Activated T-helper 2 cell treated with anti-CD3 and anti-CD28 coated beads, Interferon-gamma antibody, Interleukin-2, Interleukin-4, amounts not matched to agents 10 μg/mL and 5 μg/mL and 100 μg/mL, durations not matched to agents 14 hours and 24 hours and 36 hours (primary cell): ENCODE measurements around the gene TCF12. TPM values are rescaled to one million over a fixed set of nuclear protein-coding genes. Genes with fewer than 3 reads are reported as not detected.

Experiments used
- DNase-seq: peaks from one replicate; pipeline ENCODE4 v3.0.0; 2021; ENCODE audit warnings: low spot score
- H3K27ac Mint-ChIP-seq: one replicate; pipeline ENCODE4 v1.8.0; 2021; ENCODE audit warnings: mixed read lengths
- H3K27me3 Mint-ChIP-seq: one replicate; pipeline ENCODE4 v1.8.0; 2021; ENCODE audit warnings: low read depth, mixed read lengths
- H3K36me3 Mint-ChIP-seq: one replicate; pipeline ENCODE4 v1.8.0; 2021; ENCODE audit warnings: low read depth, mixed read lengths
- H3K4me1 Mint-ChIP-seq: one replicate; pipeline ENCODE4 v1.8.0; 2021; ENCODE audit warnings: low read depth, mixed read lengths
- H3K4me3 Mint-ChIP-seq: one replicate; pipeline ENCODE4 v1.8.0; 2021; ENCODE audit warnings: low read depth, mild to moderate bottlenecking, moderate library complexity, mixed read lengths
- H3K9me3 Mint-ChIP-seq: one replicate; pipeline ENCODE4 v1.8.0; 2021; ENCODE audit warnings: mixed read lengths
- intact Hi-C: fragments of 100-400 bp; cut with micrococcal nuclease; formaldehyde crosslinking; loops from one replicate; pipeline ENCODE4 v1.15.1; 2023
- total RNA-seq: library from RNA; stranded (reverse); gene quantifications from 2 replicates; pipeline ENCODE4 v1.2.3, GENCODE V29; 2022

TCF12 gene
- total RNA-seq, 1 donor from 2014 or later, result 70.7 TPM

DNA sequence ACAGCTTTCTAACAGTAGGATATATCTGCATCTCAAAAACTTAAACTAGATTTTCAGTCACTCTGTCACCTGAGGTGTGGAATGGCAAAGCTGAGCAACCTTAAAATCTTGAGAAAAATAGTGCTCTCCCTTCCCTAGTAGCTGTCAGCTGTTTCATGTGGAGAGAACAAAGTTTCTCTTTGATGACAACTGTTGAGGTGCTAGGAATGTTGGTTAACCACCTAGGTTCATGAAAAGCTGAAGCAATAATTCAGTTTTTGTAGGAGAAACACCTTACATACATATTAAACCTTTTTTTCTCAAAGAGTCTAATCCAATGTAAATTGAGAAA, 40.8 kb downstream of the TCF12 start:
- DNase-seq, result no peak
- H3K9me3 Mint-ChIP-seq, result peaks cover 27% of the 10 kb centered on the region
- H3K27ac Mint-ChIP-seq, result no peak overlapping the region
- H3K27me3 Mint-ChIP-seq, result peaks cover 7% of the 10 kb centered on the region
- peaks cover 27% of the 10 kb centered on the region for H3K36me3 Mint-ChIP-seq
- H3K4me1 Mint-ChIP-seq, result peaks cover 16% of the 10 kb centered on the region
- intact Hi-C loops, result no loop called here
- no peak overlapping the region for H3K4me3 Mint-ChIP-seq

DNA sequence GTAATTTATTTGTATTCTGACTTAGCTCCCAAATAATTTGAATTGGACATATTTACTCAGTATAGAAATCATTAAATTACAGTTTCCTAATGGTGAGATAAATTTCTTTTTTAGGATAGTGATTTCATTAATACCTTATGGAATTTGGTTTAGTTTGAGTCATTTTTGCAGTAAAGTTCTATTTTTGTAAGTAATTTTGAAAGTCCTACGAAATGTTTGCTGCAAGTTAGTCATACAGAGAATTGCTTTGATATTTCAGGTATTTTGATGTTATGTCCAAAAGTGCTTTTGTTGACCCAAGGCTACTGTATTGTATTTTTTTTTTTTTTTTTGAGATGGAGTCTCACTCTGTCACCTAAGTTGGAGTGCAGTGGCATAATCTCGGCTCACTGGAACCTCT, 41.7 kb downstream of the TCF12 start:
- Mint-ChIP-seq H3K36me3 (peaks cover 21% of the 10 kb centered on the region), H3K27me3 (peaks cover 7% of the 10 kb centered on the region), H3K4me3 (no peak overlapping the region), H3K27ac (no peak overlapping the region), H3K9me3 (peaks cover 20% of the 10 kb centered on the region), H3K4me1 (peaks cover 19% of the 10 kb centered on the region)
- intact Hi-C loops, result no loop called here
- DNase-seq, result no peak

DNA sequence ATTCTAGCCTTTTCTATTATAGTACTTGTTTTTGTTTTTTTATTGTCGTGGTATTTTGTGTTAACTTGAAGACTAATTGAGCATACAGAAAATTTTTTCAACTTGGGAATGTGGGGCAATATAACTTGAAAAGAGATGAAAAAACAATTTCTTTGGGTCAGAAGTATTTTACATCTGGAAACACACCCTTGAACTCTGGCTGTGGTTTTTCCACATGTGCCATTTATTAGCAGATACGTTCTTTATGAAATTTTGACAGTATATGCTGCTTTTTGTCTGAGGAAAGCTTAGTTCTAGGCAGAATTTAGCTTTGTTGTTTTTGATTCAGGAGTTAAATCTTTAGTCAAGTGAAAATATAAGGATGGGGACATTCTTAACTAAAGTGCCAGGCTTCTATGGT, 44.7 kb downstream of the TCF12 start:
- Mint-ChIP-seq H3K4me3 (no peak overlapping the region), H3K27me3 (peaks cover 7% of the 10 kb centered on the region), H3K27ac (no peak overlapping the region), H3K36me3 (peaks cover 1% of the 10 kb centered on the region), H3K9me3 (no peaks in the 10 kb centered on the region), H3K4me1 (peaks cover 19% of the 10 kb centered on the region)
- no peak for DNase-seq
- intact Hi-C loops, result no loop called here

DNA sequence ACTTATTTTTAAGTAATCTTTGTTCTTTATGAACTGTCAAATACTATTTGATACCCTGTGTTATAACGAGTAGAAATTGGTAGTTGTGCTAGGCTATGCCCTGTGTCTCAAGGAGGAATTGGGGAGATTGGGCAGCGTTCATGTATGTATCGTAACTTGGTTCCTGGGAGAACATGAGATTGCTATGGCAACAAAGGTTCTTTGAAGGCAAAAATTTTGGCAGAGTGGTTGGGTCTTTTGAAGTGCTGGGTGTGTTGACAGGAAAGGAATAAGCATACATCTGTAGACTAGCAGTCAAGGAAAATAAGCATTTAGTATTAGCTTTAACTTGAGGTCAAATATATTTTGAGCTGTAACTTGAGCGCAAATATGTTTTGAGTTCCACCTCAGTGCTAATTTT, 45.3 kb downstream of the TCF12 start:
- Mint-ChIP-seq H3K27ac (no peak overlapping the region), H3K9me3 (no peaks in the 10 kb centered on the region), H3K4me1 (peaks cover 18% of the 10 kb centered on the region), H3K4me3 (no peak overlapping the region), H3K36me3 (no peaks in the 10 kb centered on the region), H3K27me3 (peaks cover 7% of the 10 kb centered on the region)
- no peak for DNase-seq
- intact Hi-C loops, result loop anchor here (2.0 kb wide), 2 partner anchors 25 to 45 kb away; partner anchors contain the start of gene TCF12

DNA sequence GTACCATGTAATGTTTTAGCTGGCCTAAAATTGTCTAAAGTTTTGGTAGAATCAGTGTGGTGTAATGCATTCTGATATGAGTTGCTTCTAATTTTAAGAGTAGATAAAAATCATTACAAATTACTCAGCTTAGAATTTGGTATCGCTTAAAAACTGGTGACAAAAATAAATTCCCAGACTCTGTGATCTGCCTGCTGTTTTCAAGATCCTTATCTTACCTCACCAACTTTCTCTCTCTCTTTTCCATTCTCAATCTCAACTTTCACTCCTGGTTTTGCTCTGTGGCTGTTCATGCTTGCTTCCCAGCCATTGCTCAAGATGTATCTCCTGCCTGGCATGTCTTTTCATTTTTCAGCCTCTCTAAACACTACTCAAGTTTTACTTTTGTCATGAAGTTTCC, 45.7 kb downstream of the TCF12 start:
- intact Hi-C loops, result loop anchor here (2.0 kb wide), 2 partner anchors 25 to 45 kb away; partner anchors contain the start of gene TCF12

DNA sequence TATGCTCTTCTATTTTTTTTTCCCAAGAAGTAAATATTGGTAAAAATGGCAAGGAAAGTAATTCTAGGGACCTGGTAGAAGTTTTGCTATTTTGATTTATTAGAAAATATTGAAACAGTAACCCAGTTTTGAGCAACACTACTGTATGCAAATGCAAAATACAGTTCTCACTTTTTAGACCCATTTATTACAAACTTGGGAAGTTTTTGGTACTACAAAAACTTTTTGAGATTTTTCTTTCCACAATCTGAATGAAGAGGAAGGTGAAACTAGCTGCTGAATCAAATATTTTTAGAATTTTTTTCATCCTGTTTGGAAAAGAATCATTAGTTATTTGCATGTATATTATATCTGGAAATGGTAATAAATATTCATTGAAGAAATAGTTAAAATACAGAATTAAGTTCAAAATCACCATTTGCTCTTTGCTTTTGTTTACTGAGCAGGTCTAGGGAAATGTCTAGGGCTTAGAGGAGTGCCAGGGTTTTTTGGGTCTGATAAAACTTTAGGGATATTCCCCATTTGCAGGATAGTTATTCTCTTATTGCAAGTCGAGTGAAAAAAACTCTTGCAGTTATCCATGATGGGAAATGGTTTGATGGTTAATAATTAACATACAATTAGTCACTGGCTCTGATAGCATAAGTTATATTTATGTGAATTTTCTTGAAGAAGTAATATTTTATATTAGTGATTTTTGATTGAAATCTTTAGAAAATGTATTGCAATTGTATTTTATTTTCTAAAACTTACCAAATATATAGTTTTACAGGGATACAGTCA, 47.0 kb downstream of the TCF12 start:
- peaks cover 24% of the 10 kb centered on the region for H3K4me1 Mint-ChIP-seq
- H3K27ac Mint-ChIP-seq, result no peak overlapping the region
- intact Hi-C loops, result loop anchor here (2.0 kb wide), 2 partner anchors 23 to 47 kb away; partner anchors contain the start of gene TCF12
- H3K4me3 Mint-ChIP-seq, result no peak overlapping the region
- H3K36me3 Mint-ChIP-seq, result no peaks in the 10 kb centered on the region
- peaks cover 7% of the 10 kb centered on the region for H3K27me3 Mint-ChIP-seq
- H3K9me3 Mint-ChIP-seq, result no peaks in the 10 kb centered on the region
- DNase-seq, result no peak

More for the DNA sequence above, 45.7 kb downstream of the TCF12 start:
- no peak overlapping the region for H3K4me3 Mint-ChIP-seq
- peaks cover 7% of the 10 kb centered on the region for H3K27me3 Mint-ChIP-seq
- peaks cover 20% of the 10 kb centered on the region for H3K4me1 Mint-ChIP-seq
- no peaks in the 10 kb centered on the region for H3K36me3 Mint-ChIP-seq
- no peak for DNase-seq
- no peaks in the 10 kb centered on the region for H3K9me3 Mint-ChIP-seq
- no peak overlapping the region for H3K27ac Mint-ChIP-seq

DNA sequence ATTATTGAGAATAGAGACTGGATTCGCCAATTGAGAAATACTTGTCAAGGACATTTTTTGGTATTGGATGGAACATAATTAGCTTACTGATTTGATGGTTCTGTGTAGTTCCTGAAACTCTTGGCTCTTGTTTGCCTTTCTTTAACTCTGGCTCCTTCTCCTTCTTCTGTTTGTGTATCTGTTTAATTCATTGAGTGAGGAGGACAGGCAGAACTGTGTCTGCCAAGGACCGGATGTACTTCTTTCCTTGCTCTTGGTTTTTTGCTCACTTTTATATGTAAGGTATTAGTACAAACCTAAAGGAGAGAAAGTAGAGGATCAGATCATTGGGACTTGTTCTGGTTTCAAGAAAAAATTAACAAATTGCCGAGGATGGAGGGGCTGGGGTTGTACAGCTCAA, 48.9 kb downstream of the TCF12 start:
- Mint-ChIP-seq H3K4me1 (peaks cover 26% of the 10 kb centered on the region), H3K27ac (no peak overlapping the region), H3K36me3 (no peaks in the 10 kb centered on the region), H3K27me3 (peaks cover 6% of the 10 kb centered on the region), H3K9me3 (no peaks in the 10 kb centered on the region), H3K4me3 (no peak overlapping the region)
- no peak for DNase-seq
- intact Hi-C loops, result no loop called here

- intact Hi-C loops, result no loop called here
- Mint-ChIP-seq H3K4me3 (no peak overlapping the region), H3K27ac (no peak overlapping the region), H3K36me3 (no peaks in the 10 kb centered on the region), H3K9me3 (no peaks in the 10 kb centered on the region), H3K4me1 (peaks cover 27% of the 10 kb centered on the region), H3K27me3 (peaks cover 4% of the 10 kb centered on the region)
- no peak for DNase-seq
Measured at GRCh38 chr15:56968256-56968655, 49.8 kb downstream of the TCF12 start.

GRCh38 chr15:56968821-56969220, 50.4 kb downstream of the TCF12 start:
- peaks cover 26% of the 10 kb centered on the region for H3K4me1 Mint-ChIP-seq
- intact Hi-C loops, result no loop called here
- H3K4me3 Mint-ChIP-seq, result no peak overlapping the region
- no peaks in the 10 kb centered on the region for H3K27me3 Mint-ChIP-seq
- H3K27ac Mint-ChIP-seq, result no peak overlapping the region
- H3K36me3 Mint-ChIP-seq, result no peaks in the 10 kb centered on the region
- no peaks in the 10 kb centered on the region for H3K9me3 Mint-ChIP-seq
- DNase-seq, result no peak

- Mint-ChIP-seq H3K4me1 (peaks cover 26% of the 10 kb centered on the region), H3K27me3 (no peaks in the 10 kb centered on the region), H3K27ac (no peak overlapping the region), H3K36me3 (no peaks in the 10 kb centered on the region), H3K4me3 (no peak overlapping the region), H3K9me3 (no peaks in the 10 kb centered on the region)
- intact Hi-C loops, result no loop called here
- DNase-seq, result no peak
Measured at GRCh38 chr15:56969265-56969895, 50.9 kb downstream of the TCF12 start.

DNA sequence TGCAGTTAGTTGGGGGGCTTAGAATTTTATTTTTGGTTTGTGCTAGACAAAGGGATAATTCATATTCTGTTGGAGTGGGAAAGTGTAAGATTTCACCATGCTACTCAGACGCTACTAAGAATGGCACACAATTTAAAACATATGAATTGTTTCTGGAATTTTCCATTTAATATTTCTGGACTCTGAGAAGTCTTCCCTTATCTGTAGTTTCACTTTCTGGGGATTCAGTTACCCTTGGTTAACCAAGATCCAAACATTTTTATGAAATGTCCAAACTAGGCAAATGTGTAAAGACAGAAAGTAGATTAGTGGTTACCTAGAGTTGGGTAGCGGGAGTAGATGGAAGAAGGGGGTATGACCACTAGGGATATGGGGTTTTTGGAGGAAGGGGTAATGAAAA, 53.1 kb downstream of the TCF12 start:
- Mint-ChIP-seq H3K36me3 (no peaks in the 10 kb centered on the region), H3K27ac (no peak overlapping the region), H3K9me3 (no peaks in the 10 kb centered on the region), H3K27me3 (no peaks in the 10 kb centered on the region), H3K4me3 (no peak overlapping the region), H3K4me1 (peaks cover 25% of the 10 kb centered on the region)
- intact Hi-C loops, result no loop called here
- DNase-seq, result no peak

- intact Hi-C loops, result no loop called here
- H3K36me3 Mint-ChIP-seq, result no peaks in the 10 kb centered on the region
- H3K4me3 Mint-ChIP-seq, result no peak overlapping the region
- no peak for DNase-seq
- no peaks in the 10 kb centered on the region for H3K27me3 Mint-ChIP-seq
- H3K9me3 Mint-ChIP-seq, result no peaks in the 10 kb centered on the region
- peaks cover 25% of the 10 kb centered on the region for H3K4me1 Mint-ChIP-seq
- no peak overlapping the region for H3K27ac Mint-ChIP-seq
Measured at GRCh38 chr15:56972016-56972415, 53.6 kb downstream of the TCF12 start.

DNA sequence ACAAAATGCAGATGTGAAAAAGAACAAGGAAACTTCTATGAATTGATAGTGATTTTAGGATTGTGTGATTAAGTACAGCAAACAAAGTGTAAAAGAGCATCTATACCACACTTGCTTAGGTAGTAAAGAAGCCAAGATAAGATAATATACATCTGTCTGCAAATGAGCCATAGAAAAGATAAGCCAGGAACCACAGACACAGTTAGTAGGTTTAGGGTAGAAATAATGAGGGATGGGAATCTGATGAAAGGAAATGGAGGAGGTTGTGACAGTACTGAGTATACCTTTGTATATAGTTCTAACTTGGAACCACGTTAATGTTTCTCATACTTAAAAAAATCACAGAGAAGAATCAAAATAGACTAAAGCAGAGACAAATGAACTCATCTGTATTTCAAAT, 54.0 kb downstream of the TCF12 start:
- Mint-ChIP-seq H3K9me3 (no peaks in the 10 kb centered on the region), H3K36me3 (no peaks in the 10 kb centered on the region), H3K27me3 (no peaks in the 10 kb centered on the region), H3K4me3 (no peak overlapping the region), H3K4me1 (peaks cover 25% of the 10 kb centered on the region), H3K27ac (no peak overlapping the region)
- intact Hi-C loops, result no loop called here
- DNase-seq, result no peak
